ENCODE results near the gene IDH3B. TPM values are rescaled to one million over a fixed set of nuclear protein-coding genes. Genes with fewer than 3 reads are reported as not detected.

Gene IDH3B
- total RNA-seq = 108 and 134 TPM in 2 replicates

DNA sequence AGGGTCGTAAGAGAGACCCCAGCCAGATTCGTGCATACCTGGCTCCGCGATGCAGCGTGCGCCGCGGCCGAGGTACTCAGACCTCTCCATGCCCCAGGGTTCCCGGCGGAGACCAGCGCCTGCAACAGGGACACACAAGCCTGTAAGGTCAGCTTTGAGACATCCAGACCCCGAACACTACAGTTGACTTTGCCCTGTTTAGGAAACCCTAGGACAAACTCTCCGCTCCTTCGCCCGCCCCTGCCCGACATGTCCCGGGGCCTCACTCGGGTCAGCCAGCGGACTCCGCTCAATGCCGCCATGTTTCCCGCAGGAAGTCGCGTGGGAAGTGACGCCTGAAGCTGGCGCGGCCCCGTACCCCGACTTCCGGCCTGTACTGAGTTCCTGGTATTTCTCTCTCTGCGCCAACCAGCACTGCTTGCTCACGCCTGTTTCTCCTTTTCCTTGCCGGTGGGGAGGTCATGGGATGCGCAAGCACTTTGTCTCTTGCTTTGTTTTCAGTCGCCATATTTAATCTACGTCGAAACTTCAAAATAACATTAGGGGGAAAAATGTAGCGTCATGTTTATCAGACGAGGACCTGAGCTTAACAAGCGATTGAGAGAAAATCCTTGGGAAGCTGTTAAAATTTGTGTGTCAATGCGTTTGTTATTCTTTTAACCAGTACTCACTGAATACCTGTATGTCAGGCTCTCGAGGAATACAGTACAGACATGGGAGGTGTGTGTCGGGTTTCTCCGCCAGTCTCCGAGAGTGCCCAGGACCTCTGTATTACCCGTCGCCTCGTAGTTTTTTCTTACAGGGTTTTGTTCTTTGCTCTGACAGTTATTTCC lies at the start of gene IDH3B:
TSS of gene IDH3B (minus strand) at position 330 of the 833 bp plus-strand sequence. CDS start at position 302, 28 bp downstream.

DNA sequence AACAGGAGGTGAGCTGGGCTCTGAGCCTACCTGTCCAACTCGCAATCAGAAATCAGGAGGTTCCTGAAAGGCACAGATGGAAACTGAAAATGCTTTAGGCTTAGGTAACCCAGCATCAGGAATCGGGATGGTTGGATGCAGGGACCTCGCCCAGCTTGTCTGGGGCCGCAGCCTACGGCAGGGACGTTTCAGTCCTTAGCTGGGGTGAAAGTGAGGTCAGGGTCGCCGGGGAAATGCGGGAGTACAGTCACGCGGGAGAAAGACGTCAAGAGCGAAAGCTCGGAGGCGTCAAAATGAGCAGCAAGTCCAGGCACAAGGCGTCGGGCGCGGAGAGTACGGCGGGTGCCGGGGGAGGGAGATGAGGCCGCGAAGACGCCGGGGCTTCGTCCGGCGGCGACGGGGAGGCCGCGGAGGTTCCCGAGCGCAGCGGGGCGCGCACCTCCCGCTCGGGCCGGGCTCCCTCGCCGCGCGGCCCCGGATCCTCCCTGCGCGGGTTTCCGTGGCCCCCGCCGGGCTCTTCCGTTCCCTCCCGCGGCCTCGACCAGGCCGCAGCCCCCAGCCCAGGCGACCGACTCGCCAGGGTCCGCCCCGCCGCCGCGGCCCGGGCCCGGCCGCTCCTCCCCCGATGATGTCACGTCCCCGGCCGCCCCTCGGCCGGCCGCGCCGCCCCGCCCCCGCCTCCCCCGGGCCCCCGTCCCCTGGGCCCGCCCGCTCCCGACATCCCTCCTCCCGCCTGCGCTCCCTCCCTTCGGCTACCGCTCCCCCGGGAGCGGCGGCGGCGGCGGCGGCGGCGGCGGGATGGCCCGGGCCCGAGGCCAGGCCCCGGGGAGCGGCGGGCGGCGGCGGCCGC lies 28.2 kb upstream of the IDH3B start, which contains the start of gene EBF4:
TSS of gene EBF4 (plus strand) at position 745 of the 850 bp plus-strand sequence. CDS start 866 bp downstream, outside the sequence.

GRCh38 chr20:2651772-2652723 lies 12.0 kb downstream of the IDH3B start, which contains the start of gene NOP56:
Gene NOP56, plus strand, starts transcription at chr20:2652632. Its CDS starts 29 bp downstream, at chr20:2652661.

Other genes starting within 250 kb of the IDH3B start
- 176 and 225 TPM in 2 replicates for gene SNRPB, start 193.4 kb downstream of the IDH3B start, total RNA-seq
- gene ZNF343, start 155.3 kb downstream of the IDH3B start, total RNA-seq = 10.3 and 13.5 TPM in 2 replicates
- gene TMC2, start 127.6 kb downstream of the IDH3B start, total RNA-seq = not detected in 2 replicates
- 243 TPM in 2 replicates for gene NOP56, start 11.6 kb downstream of the IDH3B start, total RNA-seq
- gene EBF4, start 28.6 kb upstream of the IDH3B start, total RNA-seq = 0.99 and 2.9 TPM in 2 replicates
- gene CPXM1, start 136.4 kb upstream of the IDH3B start, total RNA-seq = 0.09 TPM in 1 of 2 replicates, not detected in the other
- gene C20orf141, start 150.8 kb upstream of the IDH3B start, total RNA-seq = not detected in 2 replicates
- not detected in 2 replicates for gene TMEM239, start 152.1 kb upstream of the IDH3B start, total RNA-seq
- gene PCED1A, start 176.4 kb upstream of the IDH3B start, total RNA-seq = 9.4 and 19.0 TPM in 2 replicates
- 46.4 and 70.4 TPM in 2 replicates for gene VPS16, start 176.5 kb upstream of the IDH3B start, total RNA-seq
- 20.6 and 28.1 TPM in 2 replicates for gene PTPRA, start 209.3 kb upstream of the IDH3B start, total RNA-seq

Measured in endothelial cell of coronary artery (primary cell).